Central memory CD8-positive, alpha-beta T cell (primary cell): ENCODE results near the gene NPTN.
"Not testable (repeated sequence)": the region's sequence is repeated elsewhere in the genome, so short reads cannot be mapped to it uniquely, and the experiment has no call there.

Experiments used
- ATAC-seq: fragments of 150-1000 bp; cut with Tn5 transposase; replicated peaks from 2 replicates; pipeline ENCODE4 v1.10.0; 2022; ENCODE audit warnings: mild to moderate bottlenecking, moderate FRiP score, moderate number of reproducible peaks; ENCODE audit not compliant: poor library complexity, severe bottlenecking; ENCODE audit errors: extremely low read depth
- DNase-seq, 2 donors: peaks; one replicate each; pipeline ENCODE4 v3.0.0; 2021; ENCODE audit warnings: low spot score in 2 of 2
- H3K27ac Mint-ChIP-seq: one replicate; pipeline ENCODE4 v1.8.0; 2022; ENCODE audit warnings: low read depth, mild to moderate bottlenecking, moderate library complexity, mixed read lengths
- H3K27me3 Mint-ChIP-seq: one replicate; pipeline ENCODE4 v1.8.0; 2022; ENCODE audit warnings: mixed read lengths
- H3K36me3 Mint-ChIP-seq: one replicate; pipeline ENCODE4 v1.8.0; 2022; ENCODE audit warnings: mild to moderate bottlenecking, moderate library complexity, mixed read lengths; ENCODE audit not compliant: insufficient read depth
- H3K4me1 Mint-ChIP-seq: one replicate; pipeline ENCODE4 v1.8.0; 2022; ENCODE audit warnings: mixed read lengths
- H3K4me3 Mint-ChIP-seq: one replicate; pipeline ENCODE4 v1.8.0; 2022; ENCODE audit warnings: mild to moderate bottlenecking, moderate library complexity, mixed read lengths
- H3K9me3 Mint-ChIP-seq: one replicate; pipeline ENCODE4 v1.8.0; 2022; ENCODE audit warnings: mixed read lengths

The NPTN gene

GRCh38 chr15:73572296-73572695 lies 60.9 kb downstream of the NPTN start:
- Mint-ChIP-seq H3K27me3 (no peaks in the 10 kb centered on the region), H3K9me3 (no peaks in the 10 kb centered on the region), H3K4me1 (peaks cover 10% of the 10 kb centered on the region), H3K4me3 (no peak overlapping the region), H3K36me3 (peaks cover 36% of the 10 kb centered on the region), H3K27ac (no peak overlapping the region)
- ATAC-seq (no peak), DNase-seq (no peak)

- Mint-ChIP-seq H3K4me3 (no peak overlapping the region), H3K4me1 (peaks cover 12% of the 10 kb centered on the region), H3K27me3 (no peaks in the 10 kb centered on the region), H3K36me3 (peaks cover 37% of the 10 kb centered on the region), H3K27ac (peak overlapping the region; percentile 17), H3K9me3 (no peaks in the 10 kb centered on the region)
- no peak for DNase-seq
- ATAC-seq, result no peak
Observed at GRCh38 chr15:73571346-73571745, 61.8 kb downstream of the NPTN start.

GRCh38 chr15:73570355-73571032 lies 62.7 kb downstream of the NPTN start:
- DNase-seq, result no peak
- H3K4me1 Mint-ChIP-seq, result peaks cover 12% of the 10 kb centered on the region
- H3K4me3 Mint-ChIP-seq, result no peak overlapping the region
- ATAC-seq, result no peak
- no peak overlapping the region for H3K27ac Mint-ChIP-seq
- H3K9me3 Mint-ChIP-seq, result no peaks in the 10 kb centered on the region
- H3K36me3 Mint-ChIP-seq, result peaks cover 38% of the 10 kb centered on the region
- no peaks in the 10 kb centered on the region for H3K27me3 Mint-ChIP-seq

- Mint-ChIP-seq H3K4me3 (no peak overlapping the region), H3K27me3 (no peaks in the 10 kb centered on the region), H3K36me3 (peaks cover 39% of the 10 kb centered on the region), H3K9me3 (no peaks in the 10 kb centered on the region), H3K4me1 (peaks cover 12% of the 10 kb centered on the region), H3K27ac (no peak overlapping the region)
- no peak for DNase-seq
- ATAC-seq, result no peak
Observed at GRCh38 chr15:73569361-73569760, 63.8 kb downstream of the NPTN start.

- ATAC-seq, result no peak
- H3K9me3 Mint-ChIP-seq, result no peaks in the 10 kb centered on the region
- no peaks in the 10 kb centered on the region for H3K27me3 Mint-ChIP-seq
- H3K36me3 Mint-ChIP-seq, result peaks cover 36% of the 10 kb centered on the region
- no peak for DNase-seq
- no peak overlapping the region for H3K27ac Mint-ChIP-seq
- H3K4me1 Mint-ChIP-seq, result peaks cover 12% of the 10 kb centered on the region
- H3K4me3 Mint-ChIP-seq, result no peak overlapping the region
Observed at GRCh38 chr15:73568564-73569280, 64.5 kb downstream of the NPTN start.

GRCh38 chr15:73567020-73567419 lies 66.2 kb downstream of the NPTN start:
- ATAC-seq (no peak), DNase-seq (no peak)
- no peaks in the 10 kb centered on the region for H3K27me3 Mint-ChIP-seq
- peaks cover 44% of the 10 kb centered on the region for H3K36me3 Mint-ChIP-seq
- no peaks in the 10 kb centered on the region for H3K9me3 Mint-ChIP-seq
- H3K4me3 Mint-ChIP-seq, result no peak overlapping the region
- peak overlapping the region; percentile 44 for H3K27ac Mint-ChIP-seq
- peaks cover 12% of the 10 kb centered on the region for H3K4me1 Mint-ChIP-seq

GRCh38 chr15:73564255-73564654 lies 68.9 kb downstream of the NPTN start:
- Mint-ChIP-seq H3K9me3 (no peaks in the 10 kb centered on the region), H3K27me3 (no peaks in the 10 kb centered on the region), H3K4me1 (peaks cover 6% of the 10 kb centered on the region), H3K4me3 (no peak overlapping the region), H3K27ac (no peak overlapping the region), H3K36me3 (peaks cover 30% of the 10 kb centered on the region)
- no peak for ATAC-seq
- no peak for DNase-seq

GRCh38 chr15:73560501-73561117 lies 72.6 kb downstream of the NPTN start:
- no peak overlapping the region for H3K4me3 Mint-ChIP-seq
- ATAC-seq (peak; percentile 56), DNase-seq (no peak)
- no peaks in the 10 kb centered on the region for H3K27me3 Mint-ChIP-seq
- H3K36me3 Mint-ChIP-seq, result peaks cover 31% of the 10 kb centered on the region
- no peaks in the 10 kb centered on the region for H3K9me3 Mint-ChIP-seq
- no peak overlapping the region for H3K27ac Mint-ChIP-seq
- H3K4me1 Mint-ChIP-seq, result no peaks in the 10 kb centered on the region

- no peak for ATAC-seq
Observed at GRCh38 chr15:73558529-73558928, 74.7 kb downstream of the NPTN start.

GRCh38 chr15:73555080-73555479 lies 78.1 kb downstream of the NPTN start:
- no peaks in the 10 kb centered on the region for H3K4me1 Mint-ChIP-seq
- peak overlapping the region; percentile 1 for H3K27ac Mint-ChIP-seq
- no peak for ATAC-seq
- H3K36me3 Mint-ChIP-seq, result peaks cover 16% of the 10 kb centered on the region
- no peak for DNase-seq
- H3K4me3 Mint-ChIP-seq, result no peak overlapping the region
- H3K27me3 Mint-ChIP-seq, result no peaks in the 10 kb centered on the region
- H3K9me3 Mint-ChIP-seq, result no peaks in the 10 kb centered on the region

More at GRCh38 chr15:73558529-73558928, 74.7 kb downstream of the NPTN start:
- Mint-ChIP-seq H3K9me3 (no peaks in the 10 kb centered on the region), H3K27me3 (no peaks in the 10 kb centered on the region), H3K36me3 (peaks cover 28% of the 10 kb centered on the region), H3K4me1 (no peaks in the 10 kb centered on the region), H3K4me3 (no peak overlapping the region), H3K27ac (no peak overlapping the region)
- no peak for DNase-seq

- peaks cover 2% of the 10 kb centered on the region for H3K36me3 Mint-ChIP-seq
- H3K9me3 Mint-ChIP-seq, result no peaks in the 10 kb centered on the region
- no peaks in the 10 kb centered on the region for H3K27me3 Mint-ChIP-seq
- H3K4me3 Mint-ChIP-seq, result no peak overlapping the region
- DNase-seq (no peak), ATAC-seq (no peak)
- H3K27ac Mint-ChIP-seq, result no peak overlapping the region
- H3K4me1 Mint-ChIP-seq, result no peaks in the 10 kb centered on the region
Observed at GRCh38 chr15:73550190-73550589, 83.0 kb downstream of the NPTN start.

GRCh38 chr15:73548925-73549324 lies 84.3 kb downstream of the NPTN start:
- H3K27me3 Mint-ChIP-seq, DNase-seq, H3K27ac Mint-ChIP-seq, H3K4me3 Mint-ChIP-seq, H3K9me3 Mint-ChIP-seq, H3K36me3 Mint-ChIP-seq, ATAC-seq, H3K4me1 Mint-ChIP-seq: not testable (repeated sequence)

- Mint-ChIP-seq H3K27me3 (no peaks in the 10 kb centered on the region), H3K4me1 (no peaks in the 10 kb centered on the region), H3K9me3 (no peaks in the 10 kb centered on the region), H3K27ac (no peak overlapping the region), H3K36me3 (peaks cover 1% of the 10 kb centered on the region), H3K4me3 (no peak overlapping the region)
- DNase-seq (no peak), ATAC-seq (no peak)
Observed at GRCh38 chr15:73541479-73541878, 91.7 kb downstream of the NPTN start.
